IMR-90 (cell line): ENCODE data around the gene PPFIA1. TPM values are rescaled to one million over a fixed set of nuclear protein-coding genes. Genes with fewer than 3 reads are reported as not detected.

Source experiments
- ATAC-seq: fragments of 200-7000 bp; cut with Tn5 transposase; 2 replicates; pipeline ENCODE4 v1.9.1; 2020; ENCODE audit warnings: low read depth, mild to moderate bottlenecking, moderate library complexity
- BruUV-seq: library from RNA; stranded (reverse); fragments of 400-500 nt; replicated peaks from 2 replicates; lab custom pipeline; 2021; lab: Mats Ljungman, UMichigan
- CTCF ChIA-PET: fragments of 300-600 bp; formaldehyde crosslinking; extraction: SDS; loops from one replicate; lab custom pipeline; 2021; ENCODE audit warnings: antibody characterized with exemption; lab: Yijun Ruan, JAX
- POLR2A ChIA-PET: fragments of 300-600 bp; sonication (Branson Sonifier 250); formaldehyde crosslinking; loops from one replicate; lab custom pipeline; 2022; ENCODE audit warnings: antibody characterized with exemption; ENCODE audit not compliant: unreplicated experiment; lab: Charles Lee
- DNase-seq: peaks from one replicate; pipeline ENCODE4 v3.0.0; 2013
- H2AFZ ChIP-seq: replicated peaks from 2 replicates; pipeline ENCODE3; 2013; ENCODE audit warnings: low read length, mild to moderate bottlenecking; ENCODE audit not compliant: poor library complexity
- H2AK5ac ChIP-seq: 2 replicates; pipeline ENCODE4 v1.6.1; 2013; ENCODE audit warnings: low read depth, low read length, inconsistent platforms
- H2AK9ac ChIP-seq: replicated peaks from 2 replicates; pipeline ENCODE3; 2013; ENCODE audit warnings: mild to moderate bottlenecking, low read depth, low read length, moderate library complexity; ENCODE audit not compliant: poor library complexity
- H2BK120ac ChIP-seq: 2 replicates; pipeline ENCODE4 v1.6.1; 2013; ENCODE audit warnings: low read depth, low read length, inconsistent platforms
- H2BK15ac ChIP-seq: 3 replicates; pipeline ENCODE4 v1.6.1; 2013; ENCODE audit warnings: low read depth, low read length, inconsistent platforms
- H2BK20ac ChIP-seq: 2 replicates; pipeline ENCODE4 v1.6.1; 2013; ENCODE audit warnings: low read depth, mild to moderate bottlenecking, inconsistent platforms, low read length, moderate library complexity
- H2BK5ac ChIP-seq: 2 replicates; pipeline ENCODE4 v1.6.1; 2013; ENCODE audit warnings: mild to moderate bottlenecking, low read depth, low read length, inconsistent platforms; ENCODE audit not compliant: poor library complexity, severe bottlenecking
- H3K14ac ChIP-seq: replicated peaks from 2 replicates; pipeline ENCODE4 v1.6.1; 2013; ENCODE audit warnings: low read depth, low read length, inconsistent platforms
- H3K18ac ChIP-seq: 2 replicates; pipeline ENCODE4 v1.6.1; 2013; ENCODE audit warnings: low read depth, low read length, control low read depth
- H3K23ac ChIP-seq: 2 replicates; pipeline ENCODE4 v1.6.1; 2013; ENCODE audit warnings: low read depth, low read length, inconsistent platforms
- H3K27ac ChIP-seq: 2 replicates; pipeline ENCODE4 v1.5.1; 2013; ENCODE audit warnings: mild to moderate bottlenecking, control low read depth, low read length; ENCODE audit not compliant: insufficient read depth
- H3K27me3 ChIP-seq: 2 replicates; pipeline ENCODE4 v1.6.1; 2013; ENCODE audit warnings: low read length; ENCODE audit not compliant: control insufficient read depth, insufficient read depth
- H3K36me3 ChIP-seq: 2 replicates; pipeline ENCODE4 v1.6.1; 2013; ENCODE audit warnings: low read length, mixed read lengths; ENCODE audit not compliant: control insufficient read depth, insufficient read depth
- H3K4ac ChIP-seq: 2 replicates; pipeline ENCODE4 v1.6.1; 2013; ENCODE audit warnings: low read depth, low read length, inconsistent platforms
- H3K4me1 ChIP-seq: 2 replicates; pipeline ENCODE4 v1.6.1; 2013; ENCODE audit warnings: low read length, mixed read lengths; ENCODE audit not compliant: control insufficient read depth, insufficient read depth
- H3K4me2 ChIP-seq: 2 replicates; pipeline ENCODE4 v1.6.1; 2013; ENCODE audit warnings: low read depth, mild to moderate bottlenecking, control low read depth, low read length, moderate library complexity
- H3K4me3 ChIP-seq: 2 replicates; pipeline ENCODE4 v1.5.1; 2013; ENCODE audit warnings: low read depth, mild to moderate bottlenecking, control low read depth, low read length, moderate library complexity; ENCODE audit not compliant: insufficient read depth
- H3K56ac ChIP-seq: 2 replicates; pipeline ENCODE4 v1.6.1; 2013; ENCODE audit warnings: low read length, inconsistent platforms; ENCODE audit not compliant: insufficient read depth; ENCODE audit errors: extremely low read depth
- H3K79me1 ChIP-seq, 2 experiments: 2 replicates each; pipeline ENCODE4 v1.6.1; 2013; ENCODE audit warnings: low read length in 2 of 2, inconsistent platforms in 1 of 2, low read depth in 1 of 2
- H3K9ac ChIP-seq: 2 replicates; pipeline ENCODE4 v1.6.1; 2013; ENCODE audit warnings: low read depth, low read length, control low read depth
- H3K9me1 ChIP-seq: 2 replicates; pipeline ENCODE4 v1.6.1; 2013; ENCODE audit warnings: low read length, inconsistent platforms; ENCODE audit not compliant: insufficient read depth
- H3K9me3 ChIP-seq: 2 replicates; pipeline ENCODE4 v1.6.1; 2013; ENCODE audit warnings: low read length; ENCODE audit not compliant: control insufficient read depth, insufficient read depth
- H4K20me1 ChIP-seq: 2 replicates; pipeline ENCODE4 v1.6.1; 2013; ENCODE audit warnings: low read length, inconsistent platforms; ENCODE audit not compliant: insufficient read depth
- H4K5ac ChIP-seq: 2 replicates; pipeline ENCODE4 v1.6.1; 2013; ENCODE audit warnings: mild to moderate bottlenecking, low read depth, low read length, control low read depth
- H4K8ac ChIP-seq, 2 experiments: 2 replicates each; pipeline ENCODE4 v1.6.1; 2013; ENCODE audit warnings: low read depth in 2 of 2, low read length in 2 of 2, control low read depth in 1 of 2, inconsistent platforms in 1 of 2
- H4K91ac ChIP-seq: 2 replicates; pipeline ENCODE4 v1.6.1; 2013; ENCODE audit warnings: low read depth, low read length, inconsistent platforms; ENCODE audit not compliant: insufficient read depth
- BHLHE40 ChIP-seq: fragments of 150-350 bp; IDR thresholded peaks from 2 replicates; pipeline ENCODE4 v1.6.1; 2016; ENCODE audit warnings: mild to moderate bottlenecking, low read depth, low read length
- CEBPB ChIP-seq: IDR thresholded peaks from 2 replicates; pipeline ENCODE4 v1.6.1; 2012; ENCODE audit warnings: low read depth, low read length, improper control_type of control experiment
- CTCF ChIP-seq: conservative IDR thresholded peaks from 2 replicates; pipeline ENCODE4 v1.5.1; 2012; ENCODE audit warnings: mild to moderate bottlenecking, low read depth, low read length, improper control_type of control experiment
- ELK1 ChIP-seq: fragments of 150-350 bp; IDR thresholded peaks from 2 replicates; pipeline ENCODE4 v1.6.1; 2016; ENCODE audit warnings: low read depth, mild to moderate bottlenecking, low read length, moderate library complexity, borderline replicate concordance
- MXI1 ChIP-seq: IDR thresholded peaks from 2 replicates; pipeline ENCODE4 v1.6.1; 2012; ENCODE audit warnings: low read depth, mild to moderate bottlenecking, low read length, moderate library complexity, borderline replicate concordance
- RCOR1 ChIP-seq: IDR thresholded peaks from 2 replicates; pipeline ENCODE4 v1.6.1; 2012; ENCODE audit warnings: mild to moderate bottlenecking, low read length, improper control_type of control experiment; ENCODE audit not compliant: insufficient replicate concordance
- SMC3 ChIP-seq: fragments of 150-350 bp; IDR thresholded peaks from 2 replicates; pipeline ENCODE4 v1.6.1; 2016; ENCODE audit warnings: low read depth, mild to moderate bottlenecking, antibody characterized with exemption, low read length, moderate library complexity
- WGBS, 2 experiments: methylation state at CpG; one replicate each; pipeline versions ENCODE4 v1.1.5 to v1.1.7; 2013; ENCODE audit warnings: missing lambda C conversion rate in 2 of 2; ENCODE audit not compliant: insufficient read length in 1 of 2; ENCODE audit errors: extremely low coverage in 2 of 2; 5-methylcytosine and 5-hydroxymethylcytosine counted together
- dilution Hi-C: fragments of 300-500 bp; cut with HindIII; formaldehyde crosslinking; loops from one replicate; pipeline ENCODE4 v1.14.3; 2018; ENCODE audit warnings: low sequenced_read_pairs; ENCODE audit not compliant: unreplicated experiment
- in situ Hi-C: fragments of 300-500 bp; cut with MboI; formaldehyde crosslinking; loops from 3 replicates; pipeline ENCODE4 v1.14.3; 2019; ENCODE audit warnings: low sequenced_read_pairs, inconsistent platforms, mixed read lengths
- intact Hi-C: fragments of 100-400 bp; cut with micrococcal nuclease; formaldehyde crosslinking; loops from 2 replicates; pipeline ENCODE4 v1.10.0; 2022
- polyA plus RNA-seq, 3 experiments: library from polyadenylated mRNA; depleted of rRNA; stranded (reverse); fragments of >200 nt; gene quantifications; 2 replicates each; pipeline ENCODE4 v1.2.3, GENCODE V29; 2012; ENCODE audit warnings: low replicate concordance in 1 of 3
- total RNA-seq: library from RNA; depleted of rRNA; stranded (reverse); fragments of >200 nt; gene quantifications from 2 replicates; pipeline ENCODE4 v1.2.3, GENCODE V29; 2012

PPFIA1 gene
- total and polyA plus RNA-seq, 2 of the 4 experiments (the other 2 are of a cell fraction), result 25.6 to 37.2 TPM

- peaks cover 25% of the 10 kb centered on the region for H3K4me1 ChIP-seq
- TF ChIP-seq ELK1 (no peak), RCOR1 (no peak), BHLHE40 (no peak), CEBPB (no peak), CTCF (no peak), MXI1 (no peak), SMC3 (no peak)
- no peak overlapping the region for H2BK120ac ChIP-seq
- no TSS peak for BruUV-seq
- no peak overlapping the region for H4K8ac ChIP-seq
- H2BK5ac ChIP-seq, result no peak overlapping the region
- WGBS, 2 experiments, result 97% methylated on average over 10 of the region's 11 CpGs; no CpG with 5 or more reads in 1 of the 2 experiments
- H2BK15ac ChIP-seq, result no peak overlapping the region
- peaks cover 39% of the 10 kb centered on the region for H3K9me1 ChIP-seq
- ChIA-PET POLR2A (no interaction called here), CTCF (no interaction called here)
- no peak overlapping the region for H3K4me3 ChIP-seq
- H4K91ac ChIP-seq, result no peak overlapping the region
- no peak overlapping the region for H2AFZ ChIP-seq
- H3K9me3 ChIP-seq, result no peaks in the 10 kb centered on the region
- intact Hi-C loops (no loop called here), in situ Hi-C loops (no loop called here), dilution Hi-C loops (no loop called here)
- DNase-seq, result no peak
- no peaks in the 10 kb centered on the region for H3K27me3 ChIP-seq
- no peak overlapping the region for H3K9ac ChIP-seq
- no peak for ATAC-seq
- H3K27ac ChIP-seq, result no peak overlapping the region
- H3K18ac ChIP-seq, result no peak overlapping the region
- H4K5ac ChIP-seq, result no peak overlapping the region
- peaks cover 26 to 67% of the 10 kb centered on the region in 2 experiments for H3K79me1 ChIP-seq
- no peak overlapping the region for H3K4me2 ChIP-seq
- H3K36me3 ChIP-seq, result peaks cover 8% of the 10 kb centered on the region
- peak overlapping the region; percentile 58 for H2AK9ac ChIP-seq
- H2AK5ac ChIP-seq, result no peak overlapping the region
- H3K56ac ChIP-seq, result no peak overlapping the region
- H3K14ac ChIP-seq, result no peak overlapping the region
- no peak overlapping the region for H2BK20ac ChIP-seq
- no peak overlapping the region for H3K23ac ChIP-seq
- peaks cover 42% of the 10 kb centered on the region for H4K20me1 ChIP-seq
- H3K4ac ChIP-seq, result no peak overlapping the region
Measured at GRCh38 chr11:70299636-70300035, 29.1 kb downstream of the PPFIA1 start.
